Endodermal cell (in vitro differentiated cells): Measurements from ENCODE around the gene SBNO2. TPM values are rescaled to one million over a fixed set of nuclear protein-coding genes. Genes with fewer than 3 reads are reported as not detected.

Experiments
- DNase-seq: peaks from one replicate; pipeline ENCODE4 v3.0.0-alpha.2; 2017
- H3K27ac ChIP-seq: 2 replicates; pipeline ENCODE4 v1.5.1; 2013; ENCODE audit warnings: mild to moderate bottlenecking, low read depth, low read length, moderate library complexity
- H3K27me3 ChIP-seq: 2 replicates; pipeline ENCODE4 v1.6.1; 2013; ENCODE audit warnings: mild to moderate bottlenecking, low read length, moderate library complexity; ENCODE audit not compliant: insufficient read depth, control insufficient read depth, poor library complexity, severe bottlenecking
- H3K36me3 ChIP-seq: 2 replicates; pipeline ENCODE4 v1.7.0; 2013; ENCODE audit warnings: mild to moderate bottlenecking, low read length, moderate library complexity; ENCODE audit not compliant: control insufficient read depth, insufficient read depth
- H3K4me1 ChIP-seq: one replicate; pipeline ENCODE4 v1.7.0; 2013; ENCODE audit warnings: low read length; ENCODE audit not compliant: control insufficient read depth, insufficient read depth
- H3K4me3 ChIP-seq: 2 replicates; pipeline ENCODE4 v1.5.1; 2013; ENCODE audit warnings: mild to moderate bottlenecking, low read length, moderate library complexity
- H3K9ac ChIP-seq: 2 replicates; pipeline ENCODE4 v1.6.1; 2013; ENCODE audit warnings: mild to moderate bottlenecking, low read length, moderate library complexity; ENCODE audit not compliant: poor library complexity, severe bottlenecking; ENCODE audit errors: extremely low read depth
- H3K9me3 ChIP-seq: 2 replicates; pipeline ENCODE4 v1.6.1; 2013; ENCODE audit warnings: mild to moderate bottlenecking, low read length, moderate library complexity; ENCODE audit not compliant: control insufficient read depth
- H3K27ac Mint-ChIP-seq: 2 replicates; pipeline ENCODE4 v1.8.0; 2020; ENCODE audit warnings: mixed read lengths
- H3K27me3 Mint-ChIP-seq: 2 replicates; pipeline ENCODE4 v1.8.0; 2021; ENCODE audit warnings: mild to moderate bottlenecking, mixed read lengths; ENCODE audit not compliant: insufficient read depth
- H3K36me3 Mint-ChIP-seq: 2 replicates; pipeline ENCODE4 v1.8.0; 2020; ENCODE audit warnings: low read depth, mixed read lengths
- H3K4me1 Mint-ChIP-seq: 2 replicates; pipeline ENCODE4 v1.8.0; 2020; ENCODE audit warnings: mixed read lengths
- H3K4me3 Mint-ChIP-seq: 2 replicates; pipeline ENCODE4 v1.8.0; 2020; ENCODE audit warnings: mild to moderate bottlenecking, moderate library complexity, mixed read lengths
- H3K9me3 Mint-ChIP-seq: 2 replicates; pipeline ENCODE4 v1.8.0; 2020; ENCODE audit warnings: mild to moderate bottlenecking, mixed read lengths
- WGBS, 2 experiments: methylation state at CpG; one replicate each; pipeline versions ENCODE4 v1.1.5 to v1.1.7; 2013; ENCODE audit warnings: missing lambda C conversion rate in 2 of 2, mixed read lengths in 1 of 2; ENCODE audit not compliant: insufficient coverage in 1 of 2, insufficient read length in 1 of 2; 5-methylcytosine and 5-hydroxymethylcytosine counted together
- total RNA-seq, 2 donors: library from RNA; stranded (reverse); fragmentation: NEBNext Ultra II Directional in 1 of 2; extraction: Animal tissue kit (Norgen Biotek cat#: 25700) in 1 of 2; gene quantifications; 2 replicates in 1 of 2; 3 replicates in 1 of 2; pipeline ENCODE4 v1.2.1, GENCODE V29; 2021
- TF ChIP-seq, protein P1 (sequence below): fragments of 200-600 bp; sonication (generic); conservative IDR thresholded peaks from 2 replicates; pipeline ENCODE4 v1.5.0; 2021; ENCODE audit warnings: antibody characterized with exemption, mild to moderate bottlenecking

SBNO2 gene
- total RNA-seq, 2 donors from 2014 or later = 43.3 to 50.4 TPM

DNA sequence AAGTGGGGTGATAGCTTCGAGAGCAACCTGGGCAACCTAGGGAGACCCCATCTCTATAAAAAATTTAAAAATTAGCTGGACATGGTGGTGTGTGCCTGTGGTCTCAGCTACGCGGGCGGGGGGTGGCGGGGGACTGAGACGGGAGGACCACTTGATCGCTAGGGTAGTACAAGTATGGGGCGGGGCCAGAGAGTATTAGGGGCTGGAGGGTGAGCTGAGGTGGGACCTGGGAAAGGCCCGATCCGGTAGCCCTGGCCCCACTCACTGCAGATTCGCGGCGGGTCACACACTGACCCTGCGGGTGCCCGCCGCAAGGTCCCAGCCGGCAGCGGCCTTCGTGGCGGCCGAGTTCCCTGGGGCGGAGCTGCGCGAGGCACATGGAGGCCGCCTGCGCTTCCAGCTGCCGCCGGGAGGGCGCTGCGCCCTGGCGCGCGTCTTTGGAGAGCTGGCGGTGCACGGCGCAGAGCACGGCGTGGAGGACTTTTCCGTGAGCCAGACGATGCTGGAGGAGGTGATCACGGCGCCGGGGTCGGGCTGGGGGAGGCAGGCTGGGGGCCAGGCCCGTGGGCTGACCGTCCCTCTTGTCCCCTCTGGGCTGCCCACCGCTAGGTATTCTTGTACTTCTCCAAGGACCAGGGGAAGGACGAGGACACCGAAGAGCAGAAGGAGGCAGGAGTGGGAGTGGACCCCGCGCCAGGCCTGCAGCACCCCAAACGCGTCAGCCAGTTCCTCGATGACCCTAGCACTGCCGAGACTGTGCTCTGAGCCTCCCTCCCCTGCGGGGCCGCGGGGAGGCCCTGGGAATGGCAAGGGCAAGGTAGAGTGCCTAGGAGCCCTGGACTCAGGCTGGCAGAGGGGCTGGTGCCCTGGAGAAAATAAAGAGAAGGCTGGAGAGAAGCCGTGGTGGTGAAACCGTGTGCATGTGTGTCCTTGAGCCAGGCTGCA is 109.1 kb downstream of the SBNO2 start:
- H3K36me3 ChIP-seq = no peaks in the 10 kb centered on the region
- Mint-ChIP-seq H3K27ac (peak overlapping the region; percentile 82), H3K4me3 (peak overlapping the region; percentile 49), H3K36me3 (no peaks in the 10 kb centered on the region), H3K4me1 (peaks cover 5% of the 10 kb centered on the region), H3K27me3 (peaks cover 38% of the 10 kb centered on the region), H3K9me3 (no peaks in the 10 kb centered on the region)
- peaks cover 55% of the 10 kb centered on the region for H3K27me3 ChIP-seq
- H3K27ac ChIP-seq = no peak overlapping the region
- WGBS, 2 experiments = 13 to 14% methylated on average over 46 to 60 of the region's 60 CpGs
- peaks cover 5% of the 10 kb centered on the region for H3K4me1 ChIP-seq
- TF ChIP-seq, protein P1, sequence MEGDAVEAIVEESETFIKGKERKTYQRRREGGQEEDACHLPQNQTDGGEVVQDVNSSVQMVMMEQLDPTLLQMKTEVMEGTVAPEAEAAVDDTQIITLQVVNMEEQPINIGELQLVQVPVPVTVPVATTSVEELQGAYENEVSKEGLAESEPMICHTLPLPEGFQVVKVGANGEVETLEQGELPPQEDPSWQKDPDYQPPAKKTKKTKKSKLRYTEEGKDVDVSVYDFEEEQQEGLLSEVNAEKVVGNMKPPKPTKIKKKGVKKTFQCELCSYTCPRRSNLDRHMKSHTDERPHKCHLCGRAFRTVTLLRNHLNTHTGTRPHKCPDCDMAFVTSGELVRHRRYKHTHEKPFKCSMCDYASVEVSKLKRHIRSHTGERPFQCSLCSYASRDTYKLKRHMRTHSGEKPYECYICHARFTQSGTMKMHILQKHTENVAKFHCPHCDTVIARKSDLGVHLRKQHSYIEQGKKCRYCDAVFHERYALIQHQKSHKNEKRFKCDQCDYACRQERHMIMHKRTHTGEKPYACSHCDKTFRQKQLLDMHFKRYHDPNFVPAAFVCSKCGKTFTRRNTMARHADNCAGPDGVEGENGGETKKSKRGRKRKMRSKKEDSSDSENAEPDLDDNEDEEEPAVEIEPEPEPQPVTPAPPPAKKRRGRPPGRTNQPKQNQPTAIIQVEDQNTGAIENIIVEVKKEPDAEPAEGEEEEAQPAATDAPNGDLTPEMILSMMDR = peak; percentile 90
- DNase-seq = peak; percentile 91
- no peak overlapping the region for H3K9ac ChIP-seq
- H3K4me3 ChIP-seq = no peak overlapping the region
- H3K9me3 ChIP-seq = no peaks in the 10 kb centered on the region

DNA sequence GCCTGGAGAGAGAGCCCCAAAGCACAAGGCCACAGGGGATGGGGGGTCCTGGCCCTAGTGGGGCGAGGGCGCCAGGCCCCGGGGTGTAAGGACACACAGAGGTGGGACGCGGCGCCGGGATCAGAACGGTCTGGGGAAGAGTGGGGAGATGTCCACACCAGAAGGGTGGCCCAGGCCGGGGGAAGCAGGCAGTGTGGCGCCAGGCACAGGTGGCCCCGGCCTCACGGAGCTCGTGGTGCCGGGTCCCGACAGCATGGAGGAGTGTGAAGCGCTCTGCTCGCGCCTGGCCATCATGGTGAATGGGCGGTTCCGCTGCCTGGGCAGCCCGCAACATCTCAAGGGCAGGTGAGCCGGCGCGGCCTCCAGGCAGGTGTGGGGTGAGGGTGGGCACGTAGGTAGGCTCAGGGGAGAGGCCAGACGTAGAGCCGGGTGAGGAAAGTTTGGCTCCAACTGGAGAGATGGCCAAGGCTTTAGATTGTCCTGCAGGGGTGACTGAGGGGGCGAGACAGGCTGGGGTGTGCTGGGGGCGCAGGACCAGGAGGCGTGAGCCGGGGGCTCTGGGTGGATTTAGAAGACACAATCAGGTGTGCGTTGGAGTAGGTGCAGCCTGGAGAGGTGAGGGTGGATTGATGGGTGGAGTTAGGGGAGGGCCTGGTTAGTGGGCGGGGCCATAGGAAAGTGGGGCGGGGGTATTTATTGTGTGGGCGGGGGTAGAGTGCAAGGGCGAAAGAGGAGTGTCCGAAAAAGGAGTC is 110.0 kb downstream of the SBNO2 start:
- Mint-ChIP-seq H3K4me1 (peaks cover 5% of the 10 kb centered on the region), H3K27ac (peak overlapping the region; percentile 55), H3K36me3 (no peaks in the 10 kb centered on the region), H3K9me3 (no peaks in the 10 kb centered on the region), H3K27me3 (peaks cover 32% of the 10 kb centered on the region), H3K4me3 (peak overlapping the region; percentile 49)
- no peak overlapping the region for H3K27ac ChIP-seq
- H3K4me1 ChIP-seq = peaks cover 5% of the 10 kb centered on the region
- H3K27me3 ChIP-seq = peaks cover 46% of the 10 kb centered on the region
- H3K9me3 ChIP-seq = no peaks in the 10 kb centered on the region
- peak; percentile 77 for DNase-seq
- no peak overlapping the region for H3K4me3 ChIP-seq
- WGBS, 2 experiments = 86 to 96% methylated on average over 24 to 37 of the region's 37 CpGs
- TF ChIP-seq, protein P1 = no peak
- no peaks in the 10 kb centered on the region for H3K36me3 ChIP-seq
- no peak overlapping the region for H3K9ac ChIP-seq

DNA sequence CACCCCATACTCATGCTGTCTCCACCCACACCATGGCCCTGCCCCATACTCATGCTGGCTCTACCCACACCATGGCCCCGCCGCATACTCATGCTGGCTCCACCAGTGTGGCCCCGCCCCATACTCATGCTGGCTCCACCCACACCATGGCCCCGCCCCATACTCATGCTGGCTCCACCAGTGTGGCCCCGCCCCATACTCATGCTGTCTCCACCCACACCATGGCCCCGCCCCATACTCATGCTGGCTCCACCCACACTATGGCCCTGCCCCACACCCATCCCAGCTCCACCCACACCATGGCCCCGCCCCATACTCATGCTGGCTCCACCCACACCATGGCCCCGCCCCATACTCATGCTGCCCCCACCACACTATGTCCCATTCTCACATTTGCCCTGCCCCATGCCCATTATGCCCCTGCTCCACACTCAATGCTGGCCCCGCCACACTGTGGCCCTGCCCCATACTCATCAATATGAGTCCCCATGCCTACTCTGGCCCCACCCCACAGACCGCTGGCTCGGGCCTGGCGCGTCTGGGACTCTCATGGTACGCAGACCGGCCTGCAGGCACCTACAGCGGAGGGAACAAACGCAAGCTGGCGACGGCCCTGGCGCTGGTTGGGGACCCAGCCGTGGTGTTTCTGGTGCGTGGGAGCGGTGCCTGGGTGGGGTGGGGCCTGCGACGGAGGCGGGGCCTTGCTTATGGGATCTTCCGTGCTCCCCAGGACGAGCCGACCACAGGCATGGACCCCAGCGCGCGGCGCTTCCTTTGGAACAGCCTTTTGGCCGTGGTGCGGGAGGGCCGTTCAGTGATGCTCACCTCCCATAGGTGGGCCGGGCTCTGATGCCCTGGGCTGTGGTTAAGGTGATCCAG is 110.8 kb downstream of the SBNO2 start:
- H3K27ac Mint-ChIP-seq = no peak overlapping the region
- peak; percentile 77 for DNase-seq
- Histone ChIP-seq H3K9ac (no peak overlapping the region), H3K4me3 (no peak overlapping the region), H3K9me3 (no peaks in the 10 kb centered on the region), H3K27ac (no peak overlapping the region), H3K36me3 (peaks cover 7% of the 10 kb centered on the region), H3K4me1 (peaks cover 5% of the 10 kb centered on the region), H3K27me3 (peaks cover 38% of the 10 kb centered on the region)
- H3K9me3 Mint-ChIP-seq = no peaks in the 10 kb centered on the region
- 92 to 96% methylated on average over 21 to 35 of the region's 37 CpGs for WGBS, 2 experiments
- no peak overlapping the region for H3K4me3 Mint-ChIP-seq
- peaks cover 7% of the 10 kb centered on the region for H3K36me3 Mint-ChIP-seq
- H3K27me3 Mint-ChIP-seq = peaks cover 26% of the 10 kb centered on the region
- TF ChIP-seq, protein P1 = no peak
- peaks cover 5% of the 10 kb centered on the region for H3K4me1 Mint-ChIP-seq
